ENCODE data around the gene CEMIP.

The CEMIP gene

GRCh38 chr15:80825361-80826030 lies 46.3 kb downstream of the CEMIP start:
- H3K4me3 ChIP-seq (ENCODE audit: low read length), result no peak overlapping the region
- TF ChIP-seq CTCF (conservative IDR thresholded peaks at IDR 0.05; ENCODE audit: low read length), result no peak
- peak; percentile 82 for DNase-seq (ENCODE audit: low read depth)

GRCh38 chr15:80828796-80829195 lies 49.6 kb downstream of the CEMIP start:
- H3K4me3 ChIP-seq (ENCODE audit: low read length), result no peak overlapping the region
- no peak for DNase-seq (ENCODE audit: low read depth)
- no peak for TF ChIP-seq CTCF (conservative IDR thresholded peaks at IDR 0.05; ENCODE audit: low read length)

GRCh38 chr15:80830677-80831076 lies 51.5 kb downstream of the CEMIP start:
- no peak for DNase-seq (ENCODE audit: low read depth)
- H3K4me3 ChIP-seq (ENCODE audit: low read length), result no peak overlapping the region
- no peak for TF ChIP-seq CTCF (conservative IDR thresholded peaks at IDR 0.05; ENCODE audit: low read length)

GRCh38 chr15:80831192-80831591 lies 52.0 kb downstream of the CEMIP start:
- H3K4me3 ChIP-seq (ENCODE audit: low read length), result no peak overlapping the region
- no peak for TF ChIP-seq CTCF (conservative IDR thresholded peaks at IDR 0.05; ENCODE audit: low read length)
- DNase-seq (ENCODE audit: low read depth), result no peak

GRCh38 chr15:80831606-80832224 lies 52.5 kb downstream of the CEMIP start:
- no peak for TF ChIP-seq CTCF (conservative IDR thresholded peaks at IDR 0.05; ENCODE audit: low read length)
- no peak overlapping the region for H3K4me3 ChIP-seq (ENCODE audit: low read length)
- DNase-seq (ENCODE audit: low read depth), result no peak

GRCh38 chr15:80832686-80833085 lies 53.5 kb downstream of the CEMIP start:
- no peak for DNase-seq (ENCODE audit: low read depth)
- no peak overlapping the region for H3K4me3 ChIP-seq (ENCODE audit: low read length)
- no peak for TF ChIP-seq CTCF (conservative IDR thresholded peaks at IDR 0.05; ENCODE audit: low read length)

GRCh38 chr15:80834402-80834801 lies 55.2 kb downstream of the CEMIP start:
- H3K4me3 ChIP-seq (ENCODE audit: low read length), result no peak overlapping the region
- DNase-seq (ENCODE audit: low read depth), result no peak
- no peak for TF ChIP-seq CTCF (conservative IDR thresholded peaks at IDR 0.05; ENCODE audit: low read length)
